T-helper 17 cell (primary cell): ENCODE data around the gene PATL2. TPM values are rescaled to one million over a fixed set of nuclear protein-coding genes. Genes with fewer than 3 reads are reported as not detected.
"Not testable (repeated sequence)": the region's sequence is repeated elsewhere in the genome, so short reads cannot be mapped to it uniquely, and the experiment has no call there.

Experiments used
- ATAC-seq: fragments of 150-1000 bp; cut with Tn5 transposase; 2 replicates; pipeline ENCODE4 v1.10.0; 2021; ENCODE audit warnings: mild to moderate bottlenecking, moderate library complexity
- DNase-seq, 3 donors: peaks; one replicate each; pipeline versions ENCODE4 v3.0.0 to v3.0.0-alpha.2; 2020 to 2021
- H3K9me3 ChIP-seq: one replicate; pipeline ENCODE4 v1.7.0; 2013; ENCODE audit warnings: low read length, mild to moderate bottlenecking; ENCODE audit not compliant: control insufficient read depth, poor library complexity, severe bottlenecking
- H3K27ac Mint-ChIP-seq: one replicate; pipeline ENCODE4 v1.8.0; 2022; ENCODE audit warnings: mild to moderate bottlenecking, moderate library complexity, mixed read lengths
- H3K27me3 Mint-ChIP-seq: one replicate; pipeline ENCODE4 v1.8.0; 2022; ENCODE audit warnings: mixed read lengths
- H3K36me3 Mint-ChIP-seq: one replicate; pipeline ENCODE4 v1.8.0; 2022; ENCODE audit warnings: low read depth, mixed read lengths
- H3K4me1 Mint-ChIP-seq: one replicate; pipeline ENCODE4 v1.8.0; 2022; ENCODE audit warnings: mild to moderate bottlenecking, mixed read lengths
- H3K4me3 Mint-ChIP-seq: one replicate; pipeline ENCODE4 v1.8.0; 2022; ENCODE audit warnings: mild to moderate bottlenecking, moderate library complexity, mixed read lengths
- total RNA-seq, 4 donors: library from RNA in 2 of 4; stranded (reverse) in 2 of 4; gene quantifications; one replicate each; pipeline ENCODE4 v1.2.3 and lab custom pipeline; 2022 to 2026

PATL2 gene
- total RNA-seq, 2 donors from 2014 or later: 24.8 to 26.7 TPM

GRCh38 chr15:44727485-44728231 is 16.5 kb upstream of the PATL2 start:
- no peaks in the 10 kb centered on the region for H3K9me3 ChIP-seq
- Mint-ChIP-seq H3K4me1 (peaks cover 55% of the 10 kb centered on the region), H3K27ac (peak overlapping the region; percentile 99), H3K36me3 (no peaks in the 10 kb centered on the region), H3K27me3 (no peaks in the 10 kb centered on the region), H3K4me3 (peak overlapping the region; percentile 55)
- no peak for ATAC-seq
- DNase-seq: no peak

- DNase-seq (peak; percentile 34 to 69 (median 49)), ATAC-seq (peak; percentile 63)
- H3K27ac Mint-ChIP-seq: peak overlapping the region; percentile 99
- H3K9me3 ChIP-seq: no peaks in the 10 kb centered on the region
- H3K4me3 Mint-ChIP-seq: peak overlapping the region; percentile 89
- peaks cover 52% of the 10 kb centered on the region for H3K4me1 Mint-ChIP-seq
- no peaks in the 10 kb centered on the region for H3K27me3 Mint-ChIP-seq
- no peaks in the 10 kb centered on the region for H3K36me3 Mint-ChIP-seq
These were observed 15.7 kb upstream of the PATL2 start for GRCh38 chr15:44726568-44727484.

GRCh38 chr15:44726136-44726535 is 15.0 kb upstream of the PATL2 start:
- DNase-seq: no peak
- H3K36me3 Mint-ChIP-seq: no peaks in the 10 kb centered on the region
- H3K27ac Mint-ChIP-seq: peak overlapping the region; percentile 99

GRCh38 chr15:44722011-44722410 is 10.9 kb upstream of the PATL2 start:
- H3K36me3 Mint-ChIP-seq: peaks cover 2% of the 10 kb centered on the region
- H3K27ac Mint-ChIP-seq: peak overlapping the region; percentile 100
- ATAC-seq (no peak), DNase-seq (no peak)
- peaks cover 64% of the 10 kb centered on the region for H3K4me1 Mint-ChIP-seq
- no peaks in the 10 kb centered on the region for H3K9me3 ChIP-seq
- H3K4me3 Mint-ChIP-seq: peak overlapping the region; percentile 64
- no peaks in the 10 kb centered on the region for H3K27me3 Mint-ChIP-seq

More at GRCh38 chr15:44726136-44726535, 15.0 kb upstream of the PATL2 start:
- no peaks in the 10 kb centered on the region for H3K9me3 ChIP-seq
- no peaks in the 10 kb centered on the region for H3K27me3 Mint-ChIP-seq
- H3K4me1 Mint-ChIP-seq: peaks cover 52% of the 10 kb centered on the region
- H3K4me3 Mint-ChIP-seq: peak overlapping the region; percentile 89
- ATAC-seq: no peak

GRCh38 chr15:44720460-44721176 is 9.5 kb upstream of the PATL2 start:
- ATAC-seq: peak; percentile 5
- Mint-ChIP-seq H3K4me3 (peak overlapping the region; percentile 98), H3K27ac (peak overlapping the region; percentile 100), H3K4me1 (peaks cover 68% of the 10 kb centered on the region), H3K36me3 (peaks cover 4% of the 10 kb centered on the region), H3K27me3 (no peaks in the 10 kb centered on the region)
- DNase-seq: no peak
- H3K9me3 ChIP-seq: no peaks in the 10 kb centered on the region

GRCh38 chr15:44720000-44720435 is 8.9 kb upstream of the PATL2 start:
- H3K36me3 Mint-ChIP-seq, DNase-seq, ATAC-seq: not testable (repeated sequence)

GRCh38 chr15:44719293-44719999 is 8.3 kb upstream of the PATL2 start:
- peaks cover 69% of the 10 kb centered on the region for H3K4me1 Mint-ChIP-seq
- H3K36me3 Mint-ChIP-seq: peaks cover 14% of the 10 kb centered on the region
- ATAC-seq: peak; percentile 71

More at GRCh38 chr15:44720000-44720435, 8.9 kb upstream of the PATL2 start:
- Mint-ChIP-seq H3K4me3 (peak overlapping the region; percentile 98), H3K27ac (peak overlapping the region; percentile 100), H3K4me1 (peaks cover 70% of the 10 kb centered on the region)
- H3K27me3 Mint-ChIP-seq, H3K9me3 ChIP-seq: not testable (repeated sequence)

GRCh38 chr15:44718927-44719292 is 7.8 kb upstream of the PATL2 start:
- ATAC-seq (no peak), DNase-seq (no peak)
- peak overlapping the region; percentile 98 for H3K4me3 Mint-ChIP-seq
- H3K27ac Mint-ChIP-seq: peak overlapping the region; percentile 100
- H3K9me3 ChIP-seq: no peaks in the 10 kb centered on the region
- peaks cover 67% of the 10 kb centered on the region for H3K4me1 Mint-ChIP-seq
- no peaks in the 10 kb centered on the region for H3K27me3 Mint-ChIP-seq
- H3K36me3 Mint-ChIP-seq: peaks cover 17% of the 10 kb centered on the region

More at GRCh38 chr15:44719293-44719999, 8.3 kb upstream of the PATL2 start:
- H3K27ac Mint-ChIP-seq: peak overlapping the region; percentile 100
- peak overlapping the region; percentile 98 for H3K4me3 Mint-ChIP-seq
- H3K9me3 ChIP-seq: no peaks in the 10 kb centered on the region
- no peaks in the 10 kb centered on the region for H3K27me3 Mint-ChIP-seq
- peak in 1 of 3 donors; percentile 43 for DNase-seq

- Mint-ChIP-seq H3K27ac (peak overlapping the region; percentile 100), H3K4me3 (peak overlapping the region; percentile 98), H3K36me3 (peaks cover 20% of the 10 kb centered on the region), H3K27me3 (no peaks in the 10 kb centered on the region), H3K4me1 (peaks cover 67% of the 10 kb centered on the region)
- ATAC-seq (no peak), DNase-seq (no peak)
- H3K9me3 ChIP-seq: no peaks in the 10 kb centered on the region
These were observed 7.2 kb upstream of the PATL2 start for GRCh38 chr15:44718180-44718926.

GRCh38 chr15:44716983-44717602 is 6.0 kb upstream of the PATL2 start:
- no peaks in the 10 kb centered on the region for H3K27me3 Mint-ChIP-seq
- H3K27ac Mint-ChIP-seq: peak overlapping the region; percentile 100
- ATAC-seq (no peak), DNase-seq (no peak)
- no peaks in the 10 kb centered on the region for H3K9me3 ChIP-seq
- peaks cover 29% of the 10 kb centered on the region for H3K36me3 Mint-ChIP-seq
- H3K4me1 Mint-ChIP-seq: peaks cover 76% of the 10 kb centered on the region
- peak overlapping the region; percentile 98 for H3K4me3 Mint-ChIP-seq

- Mint-ChIP-seq H3K27ac (peak overlapping the region; percentile 100), H3K36me3 (peaks cover 35% of the 10 kb centered on the region), H3K27me3 (no peaks in the 10 kb centered on the region), H3K4me3 (peak overlapping the region; percentile 98), H3K4me1 (peaks cover 75% of the 10 kb centered on the region)
- ATAC-seq (no peak), DNase-seq (no peak)
- no peaks in the 10 kb centered on the region for H3K9me3 ChIP-seq
These were observed 4.7 kb upstream of the PATL2 start for GRCh38 chr15:44715797-44716334.
